ENCODE measurements around the gene GUK1.
"Not testable (repeated sequence)": the region's sequence is repeated elsewhere in the genome, so short reads cannot be mapped to it uniquely, and the experiment has no call there.

Gene GUK1

DNA sequence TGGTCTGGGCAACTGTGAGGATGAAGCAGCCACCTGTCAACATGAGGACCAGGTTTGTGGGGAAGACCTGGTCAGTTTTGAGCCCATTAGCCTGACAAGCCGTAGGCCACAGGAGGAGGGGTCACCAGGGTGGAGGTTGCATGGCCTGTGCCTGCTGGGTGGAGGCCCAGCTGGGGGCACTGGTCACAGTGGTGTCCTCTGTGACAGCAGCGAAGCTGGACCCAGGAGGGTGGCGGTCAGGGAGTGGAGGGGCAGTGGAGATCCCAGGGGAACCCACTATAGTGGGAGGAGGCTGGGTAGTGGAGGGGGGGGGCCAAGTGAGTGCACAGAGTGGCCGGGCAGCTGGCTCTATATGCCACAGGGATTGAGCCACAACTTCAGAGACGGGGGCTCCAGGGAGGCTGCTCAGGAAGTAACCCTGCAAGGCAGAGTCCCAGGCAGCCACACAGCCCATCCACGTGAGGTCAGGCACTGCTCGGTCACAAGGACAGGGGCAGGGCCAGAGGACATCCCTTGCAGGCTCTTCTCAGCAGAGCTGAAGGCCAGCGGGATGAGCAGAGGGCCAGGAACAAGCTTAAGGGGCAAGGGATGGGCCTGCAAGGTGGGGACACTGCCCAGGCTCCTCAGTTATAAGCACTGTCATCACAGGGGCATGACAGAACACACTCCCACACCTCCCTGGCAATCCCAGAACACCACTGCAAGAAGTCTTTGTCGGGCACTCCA is 34.6 kb upstream of the GUK1 start:
- DNase-seq: no peak

DNA sequence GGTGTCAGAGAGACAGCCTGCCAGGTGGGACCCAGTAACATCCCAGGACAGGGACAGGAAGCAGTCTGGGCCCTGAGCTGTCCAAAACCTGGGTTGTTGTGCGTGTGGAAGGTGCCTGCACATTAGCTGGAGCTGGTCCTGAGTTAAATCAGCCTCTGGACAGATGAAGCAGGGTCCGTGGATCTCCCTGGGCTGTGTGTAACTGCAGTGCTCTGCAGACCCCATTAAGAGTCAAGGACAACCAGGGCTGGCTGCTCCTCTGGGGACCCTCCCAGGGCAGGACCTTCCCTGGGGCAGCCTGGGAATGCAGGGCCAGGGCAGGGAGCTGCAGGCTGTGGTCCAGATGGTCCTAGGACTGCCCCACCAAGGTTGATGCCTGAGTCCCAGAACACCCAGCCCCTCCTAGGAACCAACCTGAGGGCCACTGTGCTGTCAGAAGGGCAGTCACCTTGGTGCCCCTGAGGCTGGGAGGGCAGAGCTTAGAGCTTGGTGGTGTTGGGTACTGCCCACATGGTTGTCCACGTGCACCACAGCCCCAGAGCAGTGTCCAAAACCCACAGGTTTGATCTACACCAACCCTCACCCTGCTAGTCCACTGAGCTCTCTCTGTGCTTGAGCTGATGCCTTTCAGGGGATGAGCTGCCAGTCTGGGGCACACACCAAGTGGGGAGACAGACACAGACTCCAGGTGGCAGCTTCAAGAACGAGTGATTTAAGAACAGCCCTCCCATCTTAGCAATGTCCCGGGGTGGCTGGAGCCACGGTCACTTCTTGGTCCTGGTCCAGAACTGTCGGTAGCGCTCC is 33.9 kb upstream of the GUK1 start:
- no peak for DNase-seq

DNA sequence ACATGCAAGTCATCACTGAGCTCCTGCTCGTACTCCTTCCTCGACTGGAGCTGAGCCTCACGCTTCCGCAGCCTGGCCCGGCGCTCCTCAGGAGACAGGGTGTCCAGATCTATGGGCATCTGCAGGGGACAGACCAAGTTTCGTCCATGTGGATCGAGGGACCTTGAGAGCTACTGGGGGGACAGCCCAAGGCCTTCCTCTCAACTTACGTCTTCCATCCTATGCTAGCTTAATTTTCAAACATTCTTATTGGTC is 33.4 kb upstream of the GUK1 start:
- DNase-seq: no peak

DNA sequence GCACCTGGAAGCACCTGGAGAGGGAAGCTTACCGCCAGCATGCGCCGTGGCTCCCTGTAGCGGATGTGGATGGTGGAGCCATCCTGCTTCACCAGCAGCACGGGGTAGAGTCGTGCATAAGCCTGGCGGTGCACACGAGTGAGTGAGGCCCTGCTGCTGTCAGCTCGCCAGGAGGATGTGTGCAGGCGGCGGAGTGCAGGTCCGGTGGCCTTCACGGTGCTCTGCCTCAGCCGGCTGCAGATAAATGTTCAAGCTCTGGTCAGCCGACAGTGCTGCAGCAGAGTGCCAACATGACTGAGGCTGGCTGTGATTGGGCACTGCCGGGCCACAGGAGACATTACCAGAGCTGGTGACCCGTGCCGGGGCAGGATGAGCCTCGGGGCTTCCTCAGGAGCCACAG is 32.4 kb upstream of the GUK1 start:
- DNase-seq: no peak

DNA sequence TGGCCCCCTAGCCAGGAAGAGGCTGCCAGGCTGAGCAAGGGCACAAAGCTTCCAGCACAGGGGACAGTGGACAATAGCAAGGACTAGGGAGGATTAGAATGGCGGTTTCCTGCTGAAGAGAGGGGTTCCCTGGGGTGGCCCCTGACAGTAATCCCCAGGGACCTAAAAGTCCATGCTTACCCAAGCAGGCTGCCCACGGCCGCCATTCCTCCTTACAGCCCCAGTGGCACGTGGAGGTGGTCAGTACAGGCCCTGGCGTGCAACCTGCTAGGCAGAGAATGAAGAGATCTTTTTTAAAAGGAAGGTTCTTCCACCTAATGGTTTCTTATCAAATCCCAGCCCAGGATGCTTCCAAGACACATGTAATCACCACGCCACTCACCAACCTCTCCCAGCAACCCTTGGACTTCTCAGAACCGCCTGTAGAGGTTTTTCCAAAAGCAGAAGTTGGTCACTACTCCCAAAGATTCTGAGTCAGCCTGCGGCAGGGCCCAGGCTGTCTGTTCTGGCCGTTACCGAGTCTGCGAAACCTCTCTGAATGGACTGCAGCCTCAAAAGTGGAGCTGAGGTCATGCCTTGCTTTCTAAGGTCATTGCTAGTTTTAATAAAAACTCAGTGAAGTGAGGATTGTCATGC is 31.9 kb upstream of the GUK1 start:
- no peak for DNase-seq

DNA sequence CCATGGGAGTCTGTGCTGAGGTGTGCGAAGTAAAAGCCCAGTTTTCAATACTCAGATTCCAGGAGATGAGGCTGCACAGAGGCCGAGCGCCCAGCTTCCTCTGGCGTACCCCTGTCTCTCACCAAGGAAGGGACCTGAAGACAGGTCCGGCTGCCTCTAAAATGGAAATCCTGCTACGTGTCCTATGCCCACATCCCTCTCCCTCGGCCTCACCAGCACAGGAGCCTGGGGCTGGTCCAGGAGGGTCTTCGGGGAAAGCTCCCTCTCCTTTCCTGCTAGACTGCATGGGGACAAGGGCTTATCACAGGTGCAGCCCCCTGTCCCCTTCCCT is 31.4 kb upstream of the GUK1 start:
- DNase-seq: no peak

DNA sequence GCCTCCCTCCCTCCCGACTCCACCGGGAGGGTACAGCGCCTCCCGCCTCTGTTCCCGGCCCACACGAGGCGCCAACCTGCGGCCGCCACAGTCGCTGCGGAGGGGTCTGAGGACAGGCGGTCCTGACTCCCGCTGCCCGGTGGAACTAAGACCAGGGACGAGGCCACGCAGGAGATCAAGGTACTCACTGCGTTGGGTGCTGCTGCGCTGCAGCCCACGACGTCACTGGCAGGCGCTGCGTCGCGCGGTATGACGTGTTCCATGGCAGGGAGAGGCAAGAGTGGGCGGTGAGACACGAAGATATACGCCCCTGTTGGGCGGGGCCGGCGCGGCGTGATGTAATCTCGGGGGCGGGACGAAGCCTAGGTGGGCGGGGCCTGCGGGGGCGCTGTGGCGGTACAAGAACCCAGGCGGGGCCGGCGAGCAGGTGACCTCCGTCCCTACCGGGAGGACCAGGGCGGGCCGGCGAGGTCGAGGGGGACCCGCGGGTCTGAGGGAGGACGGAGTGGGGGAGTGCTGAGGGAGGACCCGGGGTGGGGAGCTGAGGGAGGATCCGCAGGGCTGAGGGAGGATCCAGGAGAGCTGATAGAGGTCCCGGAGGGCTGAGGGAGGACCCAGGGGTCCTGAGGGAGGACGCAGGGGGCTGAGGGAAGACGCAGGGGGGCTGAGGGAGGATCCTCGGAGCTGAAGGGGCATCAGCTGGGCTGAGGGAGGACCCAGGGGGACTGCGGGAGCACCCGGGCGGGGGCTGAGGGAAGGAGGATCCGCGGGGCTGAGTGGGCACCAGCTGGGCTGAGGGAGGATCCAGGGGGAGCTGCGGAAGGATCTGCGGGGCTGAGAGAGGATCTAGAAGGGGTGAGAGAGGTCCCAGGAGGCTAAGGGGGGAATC is 30.8 kb upstream of the GUK1 start, which contains the start of gene MRPL55:
Gene MRPL55 (minus strand): TSS at position 227 of the 889 bp plus-strand sequence. CDS start 1,039 bp downstream, outside the sequence.
- peak; percentile 98 for DNase-seq

DNA sequence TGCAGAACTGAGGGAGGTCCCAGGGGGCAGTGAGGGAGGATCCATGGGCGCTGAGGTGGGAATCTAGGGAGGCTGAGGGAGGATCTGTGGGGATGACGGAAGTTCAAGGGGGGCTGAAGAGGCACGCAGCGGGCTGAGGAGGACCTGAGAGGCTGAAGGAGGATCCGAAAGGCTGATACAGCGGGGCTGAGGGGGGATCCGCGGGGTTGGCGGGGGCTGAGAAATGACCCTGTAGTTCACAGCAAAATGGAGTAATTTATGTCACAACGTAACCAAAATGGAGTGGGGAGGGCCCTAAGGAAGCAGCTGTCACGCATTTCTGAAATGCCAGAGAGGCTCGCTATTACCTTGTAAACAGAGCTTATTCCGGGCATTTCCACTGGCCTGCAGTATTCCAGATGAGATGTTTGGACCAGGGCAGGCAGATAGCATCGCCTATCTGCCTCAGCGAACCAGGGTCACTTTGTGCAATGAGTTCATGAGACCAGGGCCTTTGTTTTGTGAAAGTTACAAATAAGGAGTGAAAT is 30.1 kb upstream of the GUK1 start:
- no peak for DNase-seq

DNA sequence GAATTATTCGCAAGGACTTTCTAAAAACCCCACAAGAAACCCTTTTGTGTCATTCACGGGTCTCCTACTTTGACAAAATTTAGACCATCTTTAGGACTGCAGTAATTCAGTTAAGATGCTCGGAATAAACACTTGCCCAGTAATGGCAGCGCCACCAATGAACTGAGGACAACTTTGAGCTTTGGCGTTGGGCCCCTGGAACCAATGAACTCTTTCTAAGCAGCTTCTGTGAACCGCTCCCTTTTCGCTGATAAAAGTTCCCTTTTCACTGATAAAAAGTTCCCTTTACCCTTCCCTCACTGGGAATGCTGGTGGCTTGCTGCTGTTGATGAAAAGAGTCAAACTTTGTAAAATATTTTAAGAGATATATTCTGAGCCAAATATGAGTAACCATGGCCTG is 29.5 kb upstream of the GUK1 start:
- DNase-seq: no peak

DNA sequence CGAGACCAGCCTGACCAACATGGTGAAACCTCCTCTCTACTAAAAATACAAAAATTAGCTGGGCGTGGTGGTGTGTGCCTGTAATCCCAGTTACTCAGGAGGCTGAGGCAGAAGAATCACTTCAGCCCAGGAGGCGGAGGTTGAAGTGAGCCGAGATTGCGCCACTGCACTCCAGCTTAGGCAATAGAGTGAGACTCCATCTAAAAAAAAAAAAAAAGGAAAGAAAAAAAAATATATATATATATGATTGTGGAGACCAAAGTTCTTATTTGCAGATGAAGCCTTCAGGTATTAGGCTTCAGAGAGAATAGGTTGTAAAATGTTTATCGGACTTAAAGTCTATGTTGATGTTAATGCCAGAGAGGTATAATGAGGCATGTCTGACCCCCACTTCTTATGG is 28.8 kb upstream of the GUK1 start:
- DNase-seq: not testable (repeated sequence)

DNA sequence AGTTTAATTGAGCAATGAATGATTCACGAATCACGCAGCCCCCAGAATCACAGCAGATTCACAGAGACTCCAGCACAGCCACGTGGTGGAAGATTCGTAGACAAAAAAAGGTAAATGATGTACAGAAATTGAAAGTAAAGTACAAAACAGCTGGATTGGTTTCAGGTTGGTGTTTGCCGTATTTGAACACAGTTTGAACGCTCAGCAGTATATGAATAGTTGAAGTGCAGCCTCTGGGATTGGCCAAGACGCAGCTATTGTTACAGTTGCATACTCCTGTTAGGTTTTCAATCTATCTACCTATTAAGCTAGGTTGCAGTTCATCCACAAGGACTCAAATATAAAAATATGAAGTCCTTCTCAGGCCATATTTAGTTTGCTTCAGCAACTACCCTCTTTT is 27.9 kb upstream of the GUK1 start:
- DNase-seq: no peak

DNA sequence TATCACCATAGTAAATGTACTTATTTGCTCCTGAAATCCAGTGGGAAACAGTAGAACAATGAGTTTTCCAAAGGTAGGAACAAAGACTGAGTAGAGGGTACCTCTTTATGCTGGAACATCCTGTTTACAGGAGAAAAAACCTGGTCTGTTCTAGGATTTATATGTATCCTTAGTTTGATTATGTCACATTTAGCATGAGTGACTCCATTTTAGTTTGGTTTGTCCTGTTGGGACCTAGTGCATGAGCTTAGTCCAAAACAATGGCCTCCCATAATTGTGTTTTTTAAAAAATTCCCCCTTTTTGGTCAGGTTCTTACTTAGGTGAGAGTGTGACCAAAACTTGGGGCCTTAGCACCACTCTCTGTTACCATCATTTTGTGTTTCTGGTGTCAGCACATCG is 27.5 kb upstream of the GUK1 start:
- DNase-seq: no peak

DNA sequence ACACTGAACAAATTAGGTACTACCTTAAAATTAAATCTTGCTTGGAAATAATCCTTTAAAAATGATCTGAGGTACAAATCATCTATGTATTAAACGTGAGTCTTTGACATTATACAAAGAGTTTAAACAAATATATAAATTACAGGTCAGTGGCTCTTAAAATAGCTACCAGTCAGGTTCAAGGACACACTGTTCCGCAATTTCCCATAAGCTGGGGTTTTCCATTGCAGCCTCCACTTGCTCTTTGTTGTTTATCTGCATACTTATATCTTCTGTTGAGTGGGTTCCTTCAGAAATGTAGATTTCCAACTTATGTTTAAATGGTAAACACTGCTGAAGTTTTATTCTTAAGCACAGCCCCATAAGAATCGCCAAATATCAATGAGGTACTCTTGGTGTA is 25.3 kb upstream of the GUK1 start:
- DNase-seq: no peak

DNA sequence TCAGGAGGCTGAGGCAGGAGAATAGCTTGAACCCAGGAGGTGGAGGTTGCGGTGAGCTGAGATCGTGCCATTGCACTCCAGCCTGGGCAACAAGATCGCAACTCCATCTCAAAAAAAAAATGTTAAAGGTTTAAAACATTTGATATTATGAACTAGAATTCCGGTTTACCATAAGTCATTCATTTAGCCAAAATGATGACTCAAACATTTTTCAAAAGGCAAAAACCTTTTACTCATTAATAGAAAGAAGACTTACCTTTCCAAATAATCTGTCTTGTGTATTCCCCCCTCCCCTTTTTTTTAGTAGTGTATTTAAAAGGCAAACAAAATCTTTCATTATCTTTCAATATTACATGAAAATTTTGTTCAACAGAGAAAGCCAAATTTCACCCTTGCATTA is 22.7 kb upstream of the GUK1 start:
- DNase-seq: no peak

DNA sequence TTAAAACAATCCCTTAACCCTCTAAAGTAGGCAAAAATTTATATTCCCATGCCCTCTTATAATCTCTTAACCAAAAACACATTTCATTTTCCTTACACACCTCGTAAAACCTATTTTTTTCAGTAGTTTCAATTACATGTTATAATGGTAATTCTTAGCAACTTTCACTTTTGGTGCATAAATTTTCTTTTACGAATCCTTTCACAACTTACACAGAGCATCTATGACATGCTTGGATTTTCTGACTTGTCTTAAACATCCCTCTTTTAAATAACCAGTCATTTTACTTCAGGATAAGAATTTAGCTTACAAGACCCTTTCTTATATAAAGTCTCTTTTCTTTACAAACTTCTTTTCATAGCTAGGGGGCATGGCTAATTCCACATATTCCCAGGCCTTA is 22.0 kb upstream of the GUK1 start:
- DNase-seq: no peak

DNA sequence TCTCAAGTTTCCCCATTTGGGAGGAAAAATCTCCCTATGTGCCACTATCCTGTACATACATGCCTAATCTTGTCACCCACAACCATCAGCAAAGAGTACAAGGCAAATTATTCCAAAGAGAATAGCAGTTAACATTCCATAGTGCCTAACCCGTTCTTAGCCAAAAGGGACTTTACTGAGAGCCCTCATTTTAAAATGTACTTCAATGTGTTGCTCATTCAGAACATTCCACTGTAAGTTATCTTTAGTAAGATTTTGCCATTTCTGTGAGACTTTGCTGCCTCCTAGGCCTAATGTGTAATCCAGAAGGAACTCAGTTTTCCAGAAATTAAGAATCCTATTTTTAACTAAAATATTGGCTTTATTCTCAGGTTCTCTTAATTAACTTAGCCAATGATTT is 19.7 kb upstream of the GUK1 start:
- no peak for DNase-seq

DNA sequence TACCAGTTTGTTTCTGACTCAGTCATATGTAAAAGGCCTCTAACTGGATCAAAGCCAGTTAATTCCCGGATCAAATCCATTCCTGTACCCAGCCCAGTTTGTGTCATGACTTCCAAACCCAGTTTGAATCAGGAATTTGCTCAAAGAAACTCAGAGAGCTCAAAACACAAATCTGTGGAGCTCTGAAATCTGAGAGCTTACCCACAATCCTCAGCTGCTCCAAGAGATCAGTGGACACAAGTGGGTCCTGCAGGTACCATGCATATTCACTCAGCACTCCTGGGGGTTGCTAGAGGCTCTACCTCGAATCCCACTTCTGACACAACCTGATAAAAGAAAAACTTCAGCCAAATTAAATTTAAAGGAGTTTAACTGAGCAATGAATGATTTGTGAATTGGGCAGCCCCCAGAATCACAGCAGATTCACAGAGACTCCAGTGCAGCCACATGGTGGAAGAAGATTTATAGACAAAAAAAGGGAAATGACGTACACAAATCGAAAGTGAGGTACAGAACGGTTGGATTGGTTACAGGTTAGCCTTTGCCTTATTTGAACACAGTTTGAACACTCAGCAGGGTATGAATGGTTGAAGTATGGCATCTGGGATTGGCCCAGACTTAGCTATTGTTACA is 19.1 kb upstream of the GUK1 start:
- DNase-seq: no peak

DNA sequence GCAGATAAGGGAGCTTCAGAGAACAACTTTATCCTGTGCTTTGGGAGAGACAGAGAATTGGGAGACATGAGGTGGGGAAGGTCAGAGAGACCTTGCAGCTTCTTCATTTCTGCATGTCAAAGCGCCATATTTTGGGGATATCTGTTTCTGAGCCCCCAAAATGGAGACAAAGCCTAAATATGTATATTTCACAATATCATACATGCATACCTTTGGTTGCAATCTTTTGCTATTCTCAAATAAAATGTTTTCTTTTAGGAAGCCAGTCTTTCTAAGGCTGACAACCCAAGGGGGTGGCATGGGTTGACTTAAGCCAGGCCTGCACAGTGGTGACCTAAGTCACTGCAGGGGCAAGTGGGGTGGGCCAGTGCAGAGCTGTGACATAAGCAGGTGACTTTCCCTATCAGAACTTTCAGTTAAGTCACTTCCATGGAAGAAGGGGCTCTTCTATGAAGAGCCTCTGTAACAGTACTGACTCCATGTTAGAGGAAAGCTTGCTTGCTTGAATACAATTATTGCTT is 17.1 kb upstream of the GUK1 start:
- no peak for DNase-seq

DNA sequence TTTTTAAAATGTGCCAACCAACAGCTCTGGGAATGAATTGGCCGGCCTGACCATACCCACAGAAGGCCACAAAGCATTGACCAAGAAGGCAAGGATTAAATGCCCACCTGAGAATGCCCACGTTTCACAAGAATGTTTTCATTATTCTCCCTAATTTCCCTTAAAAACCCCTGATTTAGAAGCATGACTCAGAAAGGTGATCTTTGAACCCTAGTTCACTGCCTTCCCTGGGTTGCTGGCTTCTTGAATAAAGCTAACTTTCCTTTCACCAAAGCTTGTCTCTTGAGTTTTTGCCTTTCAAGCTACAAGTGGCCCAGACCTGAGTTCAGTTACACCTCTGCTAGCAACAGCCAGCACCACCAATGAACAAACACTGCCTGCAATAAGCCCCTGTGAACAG is 16.6 kb upstream of the GUK1 start:
- no peak for DNase-seq

DNA sequence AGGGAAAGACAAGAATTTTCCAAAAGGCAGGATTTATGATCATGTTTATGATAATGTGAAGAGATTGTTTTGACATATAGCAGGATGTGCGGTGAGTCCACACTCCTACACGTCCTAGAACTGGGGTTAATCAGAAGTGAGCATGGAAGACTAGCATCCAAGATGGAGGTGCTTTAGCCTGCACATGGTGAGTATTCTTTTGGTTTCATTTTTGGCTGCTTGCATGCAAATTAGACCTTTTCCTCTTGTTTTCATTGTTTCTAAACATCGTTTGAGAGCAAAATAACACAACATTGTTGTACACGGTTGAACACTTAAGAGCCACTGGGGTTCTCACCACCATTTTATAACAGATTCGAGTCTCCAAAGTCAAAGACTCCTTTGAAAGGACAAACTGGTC is 14.9 kb upstream of the GUK1 start:
- no peak for DNase-seq

DNA sequence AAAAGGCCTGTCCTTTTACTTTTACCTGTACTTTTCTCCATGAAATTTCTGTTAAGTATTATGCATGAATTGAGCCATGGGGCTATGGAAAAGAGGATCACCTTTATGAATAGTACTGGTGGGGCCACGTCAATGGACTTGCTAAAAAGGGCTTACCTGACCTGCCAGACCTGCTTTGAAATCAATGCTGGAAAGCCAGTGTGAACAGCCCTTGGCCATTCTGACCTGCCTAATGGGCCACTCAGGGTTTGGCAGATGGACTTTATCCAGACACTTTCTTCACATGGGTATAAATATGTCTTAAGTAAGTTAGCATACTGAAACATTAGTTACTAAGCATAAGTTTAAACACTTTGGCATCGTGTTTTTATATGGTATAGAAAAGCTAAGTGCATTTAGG is 8.3 kb upstream of the GUK1 start:
- DNase-seq: no peak

DNA sequence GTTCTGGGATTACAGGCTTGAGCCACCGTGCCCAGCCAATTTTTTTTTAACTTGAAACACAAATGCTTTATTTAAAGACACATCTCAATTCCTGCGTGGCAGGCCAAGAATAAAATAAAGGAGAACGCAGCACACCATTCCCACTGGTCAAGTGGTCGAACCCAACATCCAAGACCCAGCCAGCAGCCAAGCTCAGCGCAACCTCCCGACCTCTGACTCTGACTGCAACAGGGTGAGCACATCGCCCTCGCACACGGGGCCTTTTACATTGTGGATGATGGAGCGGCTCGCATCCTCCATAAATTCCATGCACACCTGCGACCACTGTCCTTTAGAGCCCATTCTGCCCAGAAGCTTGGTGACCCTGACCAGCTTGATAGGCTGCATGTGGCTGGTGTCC is 5.5 kb upstream of the GUK1 start:
- no peak for DNase-seq

DNA sequence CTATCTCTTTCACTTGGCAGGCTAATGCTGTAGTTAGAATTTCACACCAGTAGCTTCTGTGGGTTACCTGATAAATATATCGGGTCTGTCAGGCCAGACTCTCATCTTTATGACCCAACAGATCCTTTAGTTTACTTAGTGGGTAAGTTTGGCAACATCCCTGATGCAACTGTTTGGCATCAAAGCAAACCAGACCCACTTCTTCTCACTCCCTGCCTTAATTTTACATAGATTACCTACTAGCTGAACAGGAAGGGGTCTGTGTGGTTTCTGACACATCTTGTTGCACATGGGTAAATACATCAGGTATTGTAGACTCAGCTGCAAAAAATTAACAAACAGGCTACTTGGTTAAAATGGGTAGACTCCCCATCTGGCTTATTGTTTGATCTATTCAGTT is 3.2 kb upstream of the GUK1 start:
- DNase-seq: peak; percentile 34

Data from CD4-positive, alpha-beta T cell treated with Interleukin-10 for 1 hour (primary cell).